HG02852 (cell line): Measurements from ENCODE around the gene TGM6.

Experiments used
- ATAC-seq: cut with Tn5 transposase; IDR thresholded peaks from one replicate; pipeline ENCODE4 v1.9.1; 2021; ENCODE audit warnings: mild to moderate bottlenecking, moderate library complexity; ENCODE audit not compliant: unreplicated experiment

TGM6 gene

DNA sequence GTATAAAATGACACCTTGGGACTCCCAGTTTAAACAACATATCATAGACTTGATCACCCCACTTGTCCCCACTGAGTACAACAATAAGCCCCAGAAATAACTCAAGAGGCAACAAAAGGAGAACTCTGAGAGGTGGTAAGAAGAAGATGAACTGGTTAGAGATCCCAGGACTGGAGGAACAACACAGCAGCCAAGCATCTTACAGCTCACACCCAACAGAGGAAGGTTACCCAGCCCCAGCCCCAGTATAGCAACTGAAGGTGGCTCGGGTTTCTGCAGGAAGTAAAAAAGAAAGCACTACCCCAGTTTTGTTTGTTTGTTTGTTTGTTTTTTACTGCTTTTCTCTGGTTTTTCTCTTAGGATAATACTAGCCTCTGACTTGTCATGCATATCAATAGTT is 17.1 kb upstream of the TGM6 start:
- no peak for ATAC-seq

DNA sequence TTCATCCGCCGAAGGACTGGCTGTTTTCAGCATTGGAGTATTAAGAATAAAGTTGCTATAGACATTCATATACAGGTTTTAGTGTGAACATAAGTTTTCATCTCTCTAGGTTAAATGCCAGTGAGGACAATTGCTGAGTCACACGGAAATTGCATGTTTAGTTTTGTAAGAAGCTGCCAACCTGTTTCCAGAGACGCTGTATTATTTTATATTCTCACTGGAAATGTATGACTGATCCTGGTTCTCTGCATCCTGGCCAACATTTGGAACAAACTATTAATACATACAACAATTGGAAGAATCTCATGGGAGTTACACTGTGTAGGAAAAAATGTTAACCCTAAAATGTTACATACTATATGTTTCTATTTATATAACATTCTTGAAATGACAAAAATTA is 16.7 kb upstream of the TGM6 start:
- ATAC-seq: no peak

DNA sequence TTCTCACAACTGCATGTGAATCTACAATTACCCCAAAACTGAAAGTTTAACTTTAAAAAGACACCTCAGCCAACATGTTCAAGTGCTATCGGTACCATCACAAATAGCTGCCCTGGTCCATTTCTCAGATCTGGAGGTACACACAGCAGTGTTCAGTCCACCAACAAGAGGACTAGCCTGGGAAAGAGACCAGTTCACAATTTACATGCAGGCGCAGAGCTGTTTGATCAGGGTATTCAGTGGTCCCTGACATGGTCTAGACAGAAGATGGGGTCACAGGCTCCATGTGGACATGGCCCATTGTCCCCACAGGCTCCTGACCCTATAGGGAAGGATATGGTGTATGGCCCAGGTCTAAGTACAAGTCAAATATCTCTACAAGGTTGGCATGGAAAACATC is 15.6 kb upstream of the TGM6 start:
- ATAC-seq: no peak

DNA sequence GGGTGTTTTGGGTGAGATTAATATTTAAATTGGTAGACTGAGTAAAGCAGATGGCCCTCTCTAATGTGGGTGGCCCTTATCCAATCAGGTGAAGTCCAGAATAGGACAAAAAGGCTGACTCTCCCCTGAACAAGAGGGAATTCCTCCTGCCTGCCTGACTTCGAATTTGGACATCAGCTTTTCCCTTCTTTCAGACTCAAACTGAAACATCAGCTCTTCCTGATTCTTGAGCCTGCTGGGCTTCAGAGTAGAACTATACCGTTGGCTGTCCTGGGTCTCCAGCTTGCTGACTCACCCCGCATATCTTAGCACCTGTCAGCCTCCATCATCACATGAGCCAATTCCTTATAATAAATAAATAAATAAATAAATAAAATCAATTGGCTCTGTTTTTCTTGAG is 15.0 kb upstream of the TGM6 start:
- no peak for ATAC-seq

DNA sequence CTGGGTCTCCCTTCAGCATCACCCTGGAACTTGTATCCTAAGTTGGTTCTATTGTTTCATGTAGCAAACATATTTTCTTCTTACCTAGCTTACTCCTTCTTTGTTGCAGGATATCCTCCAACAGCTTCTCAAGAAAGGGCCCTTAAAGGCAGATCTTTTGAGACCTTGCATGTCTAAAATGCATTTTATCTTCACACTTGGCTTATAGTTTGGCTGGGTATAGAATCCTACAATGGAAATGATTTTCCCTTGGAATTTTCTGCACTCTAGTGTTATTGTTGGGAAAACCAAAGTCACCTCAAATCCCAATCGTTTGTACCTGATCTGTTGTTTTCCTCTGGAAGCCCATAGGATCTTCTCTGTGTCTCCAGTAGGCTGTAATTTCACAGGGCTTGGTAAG is 12.1 kb upstream of the TGM6 start:
- ATAC-seq: no peak

DNA sequence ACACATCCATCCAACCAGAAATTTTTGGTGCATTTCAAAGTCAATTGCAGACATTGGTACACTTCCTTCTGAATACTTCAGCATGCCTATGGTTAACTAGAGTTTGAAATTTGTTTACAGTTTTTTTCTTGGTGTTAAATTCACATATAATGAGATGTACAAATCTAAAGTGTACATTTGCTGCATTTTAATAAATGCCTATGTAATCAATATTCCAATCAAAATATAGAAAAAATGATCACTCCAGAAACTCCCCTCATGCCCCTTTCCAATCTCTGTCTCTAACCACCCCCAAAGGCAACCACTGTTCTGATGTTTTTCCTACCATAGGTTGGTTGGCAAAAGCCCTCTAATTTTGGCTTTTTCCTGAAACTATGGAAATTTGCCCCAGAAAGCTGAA is 7.6 kb upstream of the TGM6 start:
- no peak for ATAC-seq

DNA sequence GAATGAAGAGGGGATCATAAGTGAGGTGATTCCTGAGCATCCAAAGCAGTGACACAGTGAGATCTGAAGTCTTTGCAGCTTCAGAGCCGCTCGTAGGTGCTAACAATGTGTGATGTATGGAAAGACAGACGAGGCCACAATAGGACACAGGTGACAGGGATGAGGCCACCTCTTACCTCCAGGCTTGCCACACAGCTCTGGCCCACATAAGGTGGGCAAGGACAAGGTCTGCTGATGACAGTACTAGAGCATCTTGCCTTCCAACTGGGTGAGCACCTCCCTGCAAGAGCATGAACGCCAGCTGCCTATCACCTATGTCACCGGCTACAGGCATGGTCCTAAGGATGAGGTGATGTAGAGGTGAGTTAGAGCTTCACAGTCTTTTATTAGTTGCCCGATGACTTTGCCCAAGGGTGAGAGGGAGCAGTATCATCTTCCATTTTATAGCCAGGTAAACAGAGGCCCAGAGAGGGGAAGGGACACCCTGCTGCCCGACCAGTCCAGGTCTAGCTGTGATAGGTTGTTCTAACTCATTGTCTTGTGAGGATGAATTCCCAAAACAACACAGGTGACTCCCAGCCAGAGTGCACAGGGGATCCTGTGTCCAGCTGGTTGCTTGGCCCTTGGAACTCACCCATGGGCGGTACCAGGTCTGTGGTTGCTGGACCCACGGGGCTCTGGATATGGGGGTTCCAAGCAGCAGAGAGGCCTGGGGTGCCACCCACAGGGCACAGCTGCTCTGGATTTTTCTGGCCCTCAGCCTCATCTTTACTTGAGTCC is 6.2 kb upstream of the TGM6 start:
- no peak for ATAC-seq

DNA sequence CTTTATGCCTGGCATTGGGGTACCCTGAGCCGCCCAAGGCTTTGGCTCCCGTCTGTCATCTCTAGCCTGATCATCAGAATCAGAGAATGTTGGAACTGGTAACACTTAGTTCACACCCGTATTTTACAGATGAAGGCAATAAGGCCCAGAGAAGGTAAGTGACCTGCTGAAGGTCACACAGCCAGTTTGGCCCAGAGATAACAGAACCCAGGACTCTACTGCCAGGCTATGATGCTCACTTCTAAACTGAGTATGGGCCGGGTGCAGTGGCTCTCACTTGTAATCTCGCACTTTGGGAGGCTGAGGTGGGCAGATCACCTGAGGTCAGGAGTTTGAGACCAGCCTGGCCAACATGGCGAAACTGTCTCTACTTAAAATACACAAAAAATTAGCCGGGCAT is 1.8 kb upstream of the TGM6 start:
- ATAC-seq: no peak

DNA sequence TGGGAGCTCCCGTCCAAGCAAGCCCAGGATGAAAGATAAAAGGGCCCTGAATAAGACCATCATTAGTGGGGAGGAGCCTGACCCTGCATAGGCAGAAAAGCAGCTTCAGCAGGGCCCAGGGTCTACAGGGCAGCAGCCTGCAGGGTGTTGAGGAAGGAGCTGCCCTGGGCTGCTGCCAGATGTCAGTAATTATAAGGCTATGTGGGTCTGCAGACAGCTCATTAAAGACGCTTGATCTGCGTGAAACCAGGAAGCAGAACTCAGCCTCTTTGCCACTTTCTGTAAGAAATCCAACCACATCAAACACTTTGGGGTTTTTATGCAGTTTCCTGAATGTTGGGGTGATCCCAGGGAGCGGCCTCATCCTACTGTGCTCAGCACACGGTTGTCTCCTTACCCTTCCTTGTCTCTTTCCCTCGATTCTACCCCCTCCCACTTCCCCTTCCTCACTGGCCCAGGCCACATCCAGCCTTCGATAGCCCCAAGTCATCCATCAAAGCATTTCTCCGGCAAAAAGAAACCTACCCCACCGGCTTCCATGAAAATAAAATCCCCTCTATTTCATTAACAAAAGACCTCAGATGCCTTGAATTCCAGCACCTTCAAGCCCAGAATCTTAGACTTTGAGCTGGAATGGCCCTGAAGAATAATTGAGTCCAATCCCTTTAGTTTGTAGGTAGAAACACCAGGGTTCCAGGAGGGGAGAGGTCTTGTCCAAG is 1.0 kb upstream of the TGM6 start:
- ATAC-seq: no peak

DNA sequence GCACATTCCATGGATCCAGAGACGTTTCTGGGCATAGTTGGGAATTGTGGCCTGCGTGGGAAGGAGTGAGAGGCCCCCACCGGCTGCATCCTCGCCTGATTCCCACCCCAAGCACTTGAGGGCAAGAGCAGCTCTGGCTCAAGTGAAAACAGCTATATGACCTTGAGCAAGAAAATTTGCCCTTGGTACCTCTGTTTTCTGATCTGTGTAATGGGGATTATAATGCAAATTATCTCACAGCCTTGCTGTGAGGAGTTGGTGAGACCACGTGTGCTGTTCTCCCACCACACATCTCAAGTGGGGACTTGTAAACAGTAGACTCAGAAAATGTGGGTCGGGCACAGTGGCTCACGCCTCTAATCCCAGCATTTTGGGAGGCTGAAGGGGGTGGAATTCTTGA is 602 bp downstream of the TGM6 start:
- no peak for ATAC-seq

DNA sequence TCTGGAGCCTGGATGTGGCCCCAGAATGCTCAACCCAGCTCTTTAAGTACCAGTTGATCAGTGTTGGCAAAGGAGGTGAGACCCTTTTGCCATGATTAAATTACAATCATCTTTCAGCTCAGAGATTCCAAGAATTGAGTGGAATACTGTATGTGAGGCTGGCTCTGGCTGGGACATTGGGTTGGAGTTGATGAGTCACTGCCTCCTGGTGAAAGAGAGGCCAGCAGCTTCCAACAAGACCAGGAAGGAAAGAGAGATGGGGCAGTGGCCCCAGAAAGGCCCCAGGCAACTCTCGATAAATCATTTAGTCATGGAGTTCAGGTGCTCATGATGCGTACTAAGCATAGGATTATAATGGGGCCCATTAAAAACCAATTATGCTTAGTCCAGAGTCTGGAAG is 2.1 kb downstream of the TGM6 start:
- no peak for ATAC-seq

DNA sequence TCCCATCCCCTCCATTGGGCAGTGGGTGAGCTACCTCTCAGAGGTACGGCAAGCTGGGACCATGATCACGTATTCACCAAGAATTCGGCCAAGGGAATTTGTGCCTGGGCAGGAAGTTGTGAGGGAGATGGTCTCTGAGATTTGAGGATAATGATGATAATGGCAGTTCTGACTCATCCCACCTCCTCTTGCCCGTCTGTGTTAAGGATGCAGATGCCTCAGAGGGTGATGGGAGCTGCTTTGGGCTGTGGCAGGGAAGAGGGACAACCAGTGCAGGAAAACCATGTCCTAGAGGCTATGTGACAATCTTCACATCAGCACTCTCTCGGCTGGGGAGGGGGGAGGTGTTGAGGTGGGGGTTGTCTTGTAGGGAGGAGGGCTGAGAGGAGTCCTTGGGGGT is 4.3 kb downstream of the TGM6 start:
- no peak for ATAC-seq

DNA sequence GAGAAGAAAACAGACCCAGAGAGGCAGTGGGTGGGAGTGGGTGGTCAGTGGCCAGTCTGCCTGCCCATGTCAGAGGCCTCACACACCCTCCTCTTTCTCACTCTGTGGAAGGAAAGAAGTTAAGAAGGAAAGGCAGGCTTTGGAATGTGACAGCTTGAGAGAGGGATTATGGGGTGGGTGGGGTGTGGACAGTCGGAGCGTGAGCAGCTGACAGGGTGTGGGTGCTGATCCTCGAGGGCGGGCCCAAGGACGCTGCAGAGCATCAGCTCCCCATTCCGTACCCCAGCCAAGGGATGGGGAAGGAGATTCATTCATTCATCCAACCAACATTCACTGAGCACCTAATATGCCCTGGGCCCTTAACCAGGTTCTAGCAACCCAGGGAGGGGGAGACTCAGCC is 4.8 kb downstream of the TGM6 start:
- ATAC-seq: no peak

DNA sequence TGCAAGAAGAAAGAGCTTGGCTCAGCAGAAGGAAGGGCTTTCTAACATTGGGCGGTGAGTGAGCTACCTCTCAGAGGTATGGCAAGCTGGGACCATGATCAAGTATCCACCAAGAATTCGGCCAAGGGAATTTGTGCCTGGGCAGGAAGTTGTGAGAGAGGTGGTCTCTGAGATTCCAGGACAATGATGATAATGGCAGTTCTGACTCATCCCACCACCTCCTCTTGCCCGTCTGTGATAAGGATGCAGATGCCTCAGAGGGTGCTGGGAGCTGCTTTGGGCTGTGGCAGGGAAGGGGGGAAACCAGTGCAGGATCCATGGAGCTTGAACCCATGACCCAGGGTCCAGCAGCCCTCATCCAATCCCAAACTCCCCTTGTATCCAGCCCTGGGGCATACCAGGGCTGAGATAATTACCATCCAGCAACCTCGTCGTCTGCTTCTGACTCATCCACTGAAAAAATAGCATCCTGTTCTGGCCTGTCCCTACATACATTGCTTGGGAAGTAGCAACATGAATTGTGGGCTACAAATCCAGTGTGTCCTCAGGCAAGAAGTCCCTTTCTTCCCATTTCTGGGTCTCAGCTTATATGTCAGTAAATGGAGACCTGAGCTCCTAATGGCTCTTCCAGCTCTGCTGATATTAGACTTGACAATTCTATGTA is 5.9 kb downstream of the TGM6 start:
- no peak for ATAC-seq

DNA sequence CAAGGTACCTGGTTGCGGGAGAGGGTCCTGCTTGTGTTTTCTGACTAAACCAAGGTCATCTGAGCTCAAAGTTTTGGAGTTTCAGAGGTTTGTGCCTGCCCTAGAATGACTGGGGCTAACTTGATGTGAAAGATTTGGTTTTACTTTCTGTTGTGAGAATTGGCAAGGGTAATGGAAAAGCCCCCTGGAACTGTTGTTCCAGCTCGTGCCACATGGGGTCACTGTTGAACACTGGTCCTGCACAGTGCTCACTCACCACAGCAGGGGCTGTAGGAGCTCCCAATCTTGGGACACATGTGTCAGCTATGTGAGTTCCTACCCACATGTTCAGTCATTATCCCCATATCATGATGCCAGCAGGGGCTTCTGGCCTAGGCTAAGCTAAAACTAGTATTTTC is 6.5 kb downstream of the TGM6 start:
- ATAC-seq: no peak

DNA sequence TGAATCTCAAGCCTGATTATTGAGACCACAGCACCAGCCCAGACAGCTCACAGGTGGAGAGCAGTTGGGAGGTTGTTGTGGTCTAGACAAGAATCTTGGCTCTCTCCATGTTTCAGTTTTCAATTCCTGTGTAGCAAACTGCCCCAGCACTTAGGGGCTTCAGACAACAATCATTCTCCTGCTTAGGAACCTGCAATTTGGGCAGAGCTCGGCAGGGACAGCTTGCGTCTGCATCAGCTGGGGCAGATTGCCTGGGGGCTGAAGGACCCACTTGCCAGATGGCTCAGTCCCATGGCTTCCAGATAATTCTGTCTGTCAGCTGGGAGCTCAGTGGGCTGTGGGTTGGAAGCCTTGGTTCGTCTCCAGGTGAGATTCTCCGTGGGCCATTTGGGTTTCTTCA is 6.9 kb downstream of the TGM6 start:
- ATAC-seq: no peak

DNA sequence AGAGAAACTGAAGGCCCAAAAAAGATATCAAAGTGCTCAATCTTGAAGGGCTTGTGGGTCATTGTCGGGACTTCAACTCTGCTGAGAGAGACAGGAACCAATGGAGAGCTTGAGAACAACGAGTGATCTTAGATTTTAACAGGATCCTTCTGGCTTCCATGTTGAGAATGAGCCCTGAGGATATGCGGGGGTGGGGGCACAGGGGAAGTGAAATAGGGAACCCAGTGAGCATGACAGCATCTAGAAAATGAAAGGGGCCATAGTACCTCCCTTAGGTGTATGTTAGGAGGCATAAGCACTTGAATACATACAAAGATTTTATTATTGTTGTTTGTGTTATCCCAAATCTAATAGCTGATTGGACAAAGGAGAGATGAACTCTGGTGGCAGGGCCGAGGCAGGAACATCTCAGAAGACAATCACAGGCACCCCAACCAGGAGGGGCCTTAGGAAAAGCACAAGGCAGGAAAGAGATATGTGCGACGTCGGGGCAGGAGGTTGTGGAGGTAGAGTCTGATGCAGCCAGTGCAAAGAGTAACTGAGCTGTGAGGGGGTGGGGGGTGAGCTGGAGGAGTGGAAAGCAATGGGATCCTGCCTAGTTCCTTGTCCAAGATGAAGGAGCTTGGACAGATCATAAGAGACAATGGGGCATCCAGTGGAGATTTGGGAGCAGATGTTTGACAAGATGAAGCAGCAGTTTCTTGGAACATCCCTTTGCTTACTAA is 10.4 kb downstream of the TGM6 start:
- no peak for ATAC-seq

DNA sequence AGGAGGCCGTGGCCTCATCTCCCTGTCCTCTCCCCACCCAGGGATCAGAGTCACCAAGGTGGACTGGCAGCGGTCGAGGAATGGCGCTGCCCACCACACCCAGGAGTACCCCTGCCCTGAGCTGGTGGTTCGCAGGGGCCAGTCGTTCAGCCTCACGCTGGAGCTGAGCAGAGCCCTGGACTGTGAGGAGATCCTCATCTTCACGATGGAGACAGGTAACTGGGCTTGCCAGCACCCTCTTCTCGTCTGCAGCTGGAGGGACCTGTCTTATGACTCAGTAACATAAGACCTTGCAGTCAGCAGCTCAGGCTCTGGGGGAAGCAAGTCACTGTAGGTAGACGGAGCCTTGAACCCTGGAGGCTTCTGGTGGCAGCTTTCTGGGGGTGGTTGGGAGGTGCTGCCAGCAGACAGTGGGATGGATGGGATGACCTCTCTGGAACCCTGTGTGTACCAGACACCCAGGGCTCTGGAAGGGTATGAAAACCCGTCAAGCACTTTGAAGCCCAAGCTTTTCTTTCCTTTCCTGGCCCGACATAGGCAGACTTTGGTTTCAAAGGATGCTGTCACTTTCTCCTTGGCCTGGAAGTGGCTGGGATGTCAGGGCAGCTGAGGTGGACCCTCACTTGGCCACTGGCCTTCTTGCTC is 13.8 kb downstream of the TGM6 start:
- no peak for ATAC-seq

DNA sequence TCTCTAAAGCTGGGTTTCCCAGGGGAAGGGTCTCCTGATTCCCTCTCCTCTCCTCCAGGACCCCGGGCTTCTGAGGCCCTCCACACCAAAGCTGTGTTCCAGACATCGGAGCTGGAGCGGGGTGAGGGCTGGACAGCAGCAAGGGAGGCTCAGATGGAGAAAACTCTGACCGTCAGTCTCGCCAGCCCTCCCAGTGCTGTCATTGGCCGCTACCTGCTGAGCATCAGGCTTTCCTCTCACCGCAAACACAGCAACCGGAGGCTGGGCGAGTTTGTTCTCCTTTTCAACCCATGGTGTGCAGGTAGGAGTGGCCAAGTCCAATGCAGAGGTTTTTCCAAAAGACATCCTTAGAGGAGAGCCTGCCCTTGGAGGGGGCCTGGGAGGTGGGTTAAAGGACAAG is 14.4 kb downstream of the TGM6 start:
- no peak for ATAC-seq

DNA sequence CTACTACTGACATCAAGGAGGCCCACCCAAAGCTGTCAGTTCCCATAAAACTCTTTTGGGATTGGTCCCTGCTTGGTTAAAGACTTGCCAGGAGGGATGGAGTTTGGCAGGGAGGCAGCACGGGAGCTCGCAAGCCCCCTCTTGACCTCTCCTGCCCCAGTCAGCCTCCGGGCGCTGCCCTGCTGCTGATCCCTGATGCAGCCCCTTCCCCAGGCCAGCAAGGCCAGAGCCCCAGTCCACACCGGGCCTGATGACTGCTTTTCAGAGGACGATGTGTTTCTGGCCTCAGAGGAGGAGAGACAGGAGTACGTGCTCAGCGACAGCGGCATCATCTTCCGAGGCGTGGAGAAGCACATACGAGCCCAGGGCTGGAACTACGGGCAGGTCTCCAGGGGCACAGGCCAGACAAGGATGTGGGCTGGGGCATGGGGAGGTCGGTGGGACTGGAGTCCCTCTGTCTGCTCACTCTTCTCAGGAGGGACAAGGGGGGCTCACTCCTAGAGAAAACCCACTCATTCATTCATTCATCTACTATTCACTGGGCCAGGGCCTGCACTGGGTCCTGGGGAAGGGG is 15.6 kb downstream of the TGM6 start:
- ATAC-seq: no peak

DNA sequence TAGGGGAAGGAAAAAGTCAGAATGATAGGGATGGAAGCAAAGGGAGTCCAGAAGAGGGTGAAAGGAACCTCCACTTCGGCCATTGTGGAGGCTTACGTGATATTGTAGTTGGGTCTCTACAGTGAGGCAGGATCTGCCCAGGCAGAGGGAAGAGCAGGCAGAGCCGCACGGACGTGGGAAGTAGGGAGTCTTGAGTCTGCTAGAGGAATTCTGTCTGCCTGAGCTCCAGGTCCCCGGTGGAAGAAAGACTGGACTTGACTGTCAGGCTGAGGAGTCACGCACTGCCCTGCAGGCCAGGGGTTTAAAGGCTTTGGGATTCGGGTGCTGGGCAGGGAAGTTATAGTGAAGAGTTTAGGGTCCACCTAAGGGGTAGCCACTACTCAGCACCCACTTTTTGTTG is 16.4 kb downstream of the TGM6 start:
- ATAC-seq: no peak
